ENCODE data around the gene CSTB. TPM values are rescaled to one million over a fixed set of nuclear protein-coding genes. Genes with fewer than 3 reads are reported as not detected.

Gene CSTB
- total RNA-seq, 1 donor from 2014 or later, result 27.7 TPM

DNA sequence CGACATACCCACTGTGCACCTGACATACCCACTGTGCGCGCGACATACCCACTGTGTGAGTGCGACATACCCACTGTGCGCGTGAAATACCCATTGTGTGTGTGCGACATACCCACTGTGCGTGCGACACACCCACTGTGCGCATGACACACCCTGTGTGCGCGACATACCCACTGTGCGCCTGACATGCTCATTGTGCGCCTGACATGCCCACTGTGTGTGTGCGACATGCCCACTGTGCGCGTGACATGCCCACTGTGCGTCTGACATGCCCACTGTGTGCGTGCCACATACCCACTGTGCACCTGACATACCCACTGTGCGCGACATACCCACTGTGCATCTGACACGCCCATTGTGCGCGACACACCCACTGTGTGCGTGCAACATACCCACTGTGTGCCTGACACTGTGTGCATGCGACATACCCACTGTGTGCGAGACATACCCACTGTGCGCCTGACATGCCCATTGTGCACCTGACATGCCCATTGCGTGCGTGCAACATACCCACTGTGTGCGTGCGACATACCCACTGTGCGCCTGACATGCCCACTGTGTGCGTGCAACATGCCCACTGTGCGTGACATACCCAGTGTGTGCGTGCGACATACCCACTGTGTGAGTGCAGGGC is 10.8 kb upstream of the CSTB start:
- Histone ChIP-seq H4K20me1 (ENCODE audit: insufficient read depth, low read length) (peaks cover 19% of the 10 kb centered on the region), H3K27ac (ENCODE audit: low read depth, low read length) (no peak overlapping the region), H2AFZ (ENCODE audit: low read depth, low read length) (no peak overlapping the region), H3K4me1 (ENCODE audit: insufficient read depth, low read length) (peaks cover 8% of the 10 kb centered on the region), H3K4me2 (ENCODE audit: low read length) (no peak overlapping the region), H3K4me3 (ENCODE audit: insufficient read depth, low read depth, low read length) (no peak overlapping the region), H3K27me3 (ENCODE audit: insufficient read depth, low read length) (no peaks in the 10 kb centered on the region), H3K9me3 (ENCODE audit: insufficient read depth, low read depth, low read length) (no peaks in the 10 kb centered on the region), H3K79me2 (ENCODE audit: insufficient read depth, low read length) (peaks cover 26% of the 10 kb centered on the region), H3K9ac (ENCODE audit: low read length) (no peak overlapping the region), H3K36me3 (ENCODE audit: insufficient read depth, low read length) (peaks cover 6% of the 10 kb centered on the region)
- Mint-ChIP-seq H3K27me3 (ENCODE audit: low read depth, unreplicated experiment) (peaks cover 28% of the 10 kb centered on the region), H3K36me3 (ENCODE audit: low read depth, unreplicated experiment) (peaks cover 8% of the 10 kb centered on the region), H3K4me3 (ENCODE audit: unreplicated experiment) (no peak overlapping the region), H3K27ac (ENCODE audit: unreplicated experiment) (no peak overlapping the region), H3K9me3 (ENCODE audit: unreplicated experiment) (no peaks in the 10 kb centered on the region), H3K4me1 (ENCODE audit: low read depth, unreplicated experiment) (peaks cover 8% of the 10 kb centered on the region)
- TF ChIP-seq EZH2 (IDR thresholded peaks at IDR 0.05; ENCODE audit: insufficient read depth, low read length), result no peak
- TF ChIP-seq, protein P1, sequence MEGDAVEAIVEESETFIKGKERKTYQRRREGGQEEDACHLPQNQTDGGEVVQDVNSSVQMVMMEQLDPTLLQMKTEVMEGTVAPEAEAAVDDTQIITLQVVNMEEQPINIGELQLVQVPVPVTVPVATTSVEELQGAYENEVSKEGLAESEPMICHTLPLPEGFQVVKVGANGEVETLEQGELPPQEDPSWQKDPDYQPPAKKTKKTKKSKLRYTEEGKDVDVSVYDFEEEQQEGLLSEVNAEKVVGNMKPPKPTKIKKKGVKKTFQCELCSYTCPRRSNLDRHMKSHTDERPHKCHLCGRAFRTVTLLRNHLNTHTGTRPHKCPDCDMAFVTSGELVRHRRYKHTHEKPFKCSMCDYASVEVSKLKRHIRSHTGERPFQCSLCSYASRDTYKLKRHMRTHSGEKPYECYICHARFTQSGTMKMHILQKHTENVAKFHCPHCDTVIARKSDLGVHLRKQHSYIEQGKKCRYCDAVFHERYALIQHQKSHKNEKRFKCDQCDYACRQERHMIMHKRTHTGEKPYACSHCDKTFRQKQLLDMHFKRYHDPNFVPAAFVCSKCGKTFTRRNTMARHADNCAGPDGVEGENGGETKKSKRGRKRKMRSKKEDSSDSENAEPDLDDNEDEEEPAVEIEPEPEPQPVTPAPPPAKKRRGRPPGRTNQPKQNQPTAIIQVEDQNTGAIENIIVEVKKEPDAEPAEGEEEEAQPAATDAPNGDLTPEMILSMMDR (IDR thresholded peaks at IDR 0.05; ENCODE audit: insufficient read depth, low read depth, low read length), result no peak
- FAIRE-seq, result no peak
- no peak for DNase-seq (ENCODE audit: low read depth)

DNA sequence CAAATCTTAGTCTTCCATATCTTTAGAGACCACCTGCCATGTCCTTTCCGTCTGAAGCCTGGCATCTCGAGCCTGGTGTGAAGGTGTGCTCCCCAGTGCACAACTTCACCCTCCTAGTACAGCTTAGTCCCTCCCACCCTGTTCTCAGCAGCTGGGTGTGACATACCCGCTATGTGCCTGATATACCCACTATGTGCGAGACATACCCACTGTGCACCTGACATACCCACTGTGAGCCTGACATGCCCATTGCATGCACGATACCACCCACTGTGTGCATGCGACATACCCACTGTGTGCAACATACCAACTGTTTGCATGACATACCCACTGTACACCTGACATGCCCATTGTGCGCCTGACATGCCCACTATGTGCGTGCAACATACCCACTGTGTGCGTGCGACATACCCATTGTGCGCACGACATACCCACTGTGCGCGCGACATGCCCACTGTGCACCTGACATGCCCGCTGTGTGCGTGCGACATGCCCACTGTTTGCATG is 10.2 kb upstream of the CSTB start:
- FAIRE-seq, result no peak
- no peak overlapping the region for H3K27ac Mint-ChIP-seq (ENCODE audit: unreplicated experiment)

More for the DNA sequence above, 10.2 kb upstream of the CSTB start:
- Mint-ChIP-seq H3K9me3 (ENCODE audit: unreplicated experiment) (no peaks in the 10 kb centered on the region), H3K36me3 (ENCODE audit: low read depth, unreplicated experiment) (peaks cover 8% of the 10 kb centered on the region), H3K4me3 (ENCODE audit: unreplicated experiment) (peak overlapping the region; percentile 46), H3K4me1 (ENCODE audit: low read depth, unreplicated experiment) (peaks cover 8% of the 10 kb centered on the region), H3K27me3 (ENCODE audit: low read depth, unreplicated experiment) (peaks cover 28% of the 10 kb centered on the region)
- no peak for DNase-seq (ENCODE audit: low read depth)
- no peak overlapping the region for H3K4me2 ChIP-seq (ENCODE audit: low read length)
- TF ChIP-seq, protein P1 (IDR thresholded peaks at IDR 0.05; ENCODE audit: insufficient read depth, low read depth, low read length), result no peak
- no peak for TF ChIP-seq EZH2 (IDR thresholded peaks at IDR 0.05; ENCODE audit: insufficient read depth, low read length)
- no peak overlapping the region for H2AFZ ChIP-seq (ENCODE audit: low read depth, low read length)
- peaks cover 8% of the 10 kb centered on the region for H3K4me1 ChIP-seq (ENCODE audit: insufficient read depth, low read length)
- no peak overlapping the region for H3K9ac ChIP-seq (ENCODE audit: low read length)
- H3K9me3 ChIP-seq (ENCODE audit: insufficient read depth, low read depth, low read length), result no peaks in the 10 kb centered on the region
- peaks cover 16% of the 10 kb centered on the region for H4K20me1 ChIP-seq (ENCODE audit: insufficient read depth, low read length)
- H3K4me3 ChIP-seq (ENCODE audit: insufficient read depth, low read depth, low read length), result no peak overlapping the region
- H3K27ac ChIP-seq (ENCODE audit: low read depth, low read length), result no peak overlapping the region
- peaks cover 5% of the 10 kb centered on the region for H3K36me3 ChIP-seq (ENCODE audit: insufficient read depth, low read length)
- H3K79me2 ChIP-seq (ENCODE audit: insufficient read depth, low read length), result peaks cover 21% of the 10 kb centered on the region
- no peaks in the 10 kb centered on the region for H3K27me3 ChIP-seq (ENCODE audit: insufficient read depth, low read length)
